HepG2 (cell line): ENCODE measurements around the gene THOC6. TPM values are rescaled to one million over a fixed set of nuclear protein-coding genes. Genes with fewer than 3 reads are reported as not detected.
A peak's percentile ranks its signal among the peaks of the same experiment; 100 is the strongest.

Experiments
- ETV6 ChIP-seq: sonication (generic); formaldehyde crosslinking; conservative IDR thresholded peaks from 2 replicates; pipeline ENCODE4 v1.4.0; 2020; ENCODE audit warnings: missing genetic modification reagents
- NCOA2 ChIP-seq: sonication (generic); formaldehyde crosslinking; IDR thresholded peaks from 2 replicates; pipeline ENCODE4 v1.8.0; 2022; ENCODE audit warnings: inconsistent platforms
- PITX1 ChIP-seq: sonication (generic); formaldehyde crosslinking; IDR thresholded peaks from 2 replicates; pipeline ENCODE4 v1.5.1; 2020; ENCODE audit warnings: mild to moderate bottlenecking, missing genetic modification reagents
- RARA ChIP-seq: IDR thresholded peaks from 2 replicates; pipeline ENCODE4 v1.6.1; 2016; ENCODE audit warnings: missing genetic modification reagents, missing compliant biosample characterization
- SOX13 ChIP-seq, 3 experiments: fragments of 450-650 bp in 1 of 3; sonication (generic) in 1 of 3; formaldehyde crosslinking in 1 of 3; IDR thresholded peaks in 2 of 3; conservative IDR thresholded peaks in 1 of 3; 2 replicates each; pipeline versions ENCODE4 v1.5.0 to v1.6.1; 2016 to 2020; ENCODE audit warnings: antibody characterized with exemption in 1 of 3, mild to moderate bottlenecking in 1 of 3, missing compliant biosample characterization in 1 of 3, missing genetic modification reagents in 1 of 3, moderate library complexity in 1 of 3
- STAG1 ChIP-seq: sonication (generic); formaldehyde crosslinking; IDR thresholded peaks from 2 replicates; pipeline ENCODE4 v1.4.0; 2020; ENCODE audit warnings: missing genetic modification reagents
- TAF15 ChIP-seq: fragments of 200-400 bp; formaldehyde crosslinking; IDR thresholded peaks from one replicate; pipeline ENCODE4 v1.6.1; 2018; ENCODE audit warnings: mild to moderate bottlenecking, low read depth, low read length; ENCODE audit not compliant: poor library complexity, severe bottlenecking
- ZFYVE20 ChIP-seq: sonication (generic); formaldehyde crosslinking; IDR thresholded peaks from 2 replicates; pipeline ENCODE4 v1.8.0; 2023; ENCODE audit warnings: low read depth, mild to moderate bottlenecking, moderate library complexity, missing genetic modification reagents, borderline replicate concordance
- ZNF10 ChIP-seq: sonication (generic); formaldehyde crosslinking; IDR thresholded peaks from 2 replicates; pipeline ENCODE4 v1.4.0; 2020; ENCODE audit warnings: mild to moderate bottlenecking, low read depth, missing genetic modification reagents, borderline replicate concordance
- ZNF383 ChIP-seq: sonication (generic); formaldehyde crosslinking; IDR thresholded peaks from 2 replicates; pipeline ENCODE4 v1.4.0; 2020; ENCODE audit warnings: missing genetic modification reagents, mild to moderate bottlenecking, borderline replicate concordance
- ZNF44 ChIP-seq: sonication (generic); formaldehyde crosslinking; IDR thresholded peaks from 2 replicates; pipeline ENCODE4 v1.5.1; 2020; ENCODE audit warnings: mild to moderate bottlenecking, missing genetic modification reagents
- ZNF446 ChIP-seq: sonication (generic); formaldehyde crosslinking; IDR thresholded peaks from 2 replicates; pipeline ENCODE4 v1.5.0; 2020; ENCODE audit warnings: mild to moderate bottlenecking, missing genetic modification reagents
- polyA plus RNA-seq, 8 experiments: library from polyadenylated mRNA; depleted of rRNA in 3 of 8; stranded (reverse) in 7 of 8; unstranded in 1 of 8; fragments of >200 nt; fragmentation: Illumina TruSeq in 4 of 8; extraction: Trizol in 4 of 8; gene quantifications; 2 replicates each; pipeline versions ENCODE4 v1.2.1 to v1.2.3, GENCODE V29; 2011 to 2016; ENCODE audit warnings: low read depth in 4 of 8, missing spikeins in 1 of 8, mixed read lengths in 1 of 8; ENCODE audit not compliant: insufficient read depth in 1 of 8
- total RNA-seq, 5 experiments: library from RNA; depleted of rRNA; stranded (reverse); fragments of >200 nt; fragmentation: Illumina TruSeq; extraction: Trizol; gene quantifications; 2 replicates each; pipeline ENCODE4 v1.2.3, GENCODE V29; 2016; ENCODE audit warnings: low read depth in 1 of 5
- TF ChIP-seq, protein P1 (sequence below): sonication (generic); formaldehyde crosslinking; IDR thresholded peaks from 2 replicates; pipeline ENCODE4 v1.8.1; 2023; ENCODE audit warnings: mild to moderate bottlenecking, missing genetic modification reagents, borderline replicate concordance
- TF ChIP-seq, protein P2 (sequence below): sonication (generic); formaldehyde crosslinking; IDR thresholded peaks from 2 replicates; pipeline ENCODE4 v1.8.1; 2023; ENCODE audit warnings: mild to moderate bottlenecking, moderate library complexity, missing genetic modification reagents
- TF ChIP-seq, protein P3 (sequence below): sonication (generic); formaldehyde crosslinking; IDR thresholded peaks from 2 replicates; pipeline ENCODE4 v1.9.0; 2022; ENCODE audit warnings: missing genetic modification reagents, mild to moderate bottlenecking, borderline replicate concordance
- TF ChIP-seq, protein P4 (sequence below): sonication (generic); formaldehyde crosslinking; IDR thresholded peaks from 2 replicates; pipeline ENCODE4 v1.4.0; 2020; ENCODE audit warnings: missing genetic modification reagents, borderline replicate concordance
- TF ChIP-seq, protein P5 (sequence below): sonication (generic); formaldehyde crosslinking; conservative IDR thresholded peaks from 2 replicates; pipeline ENCODE4 v1.8.0; 2022; ENCODE audit warnings: missing genetic modification reagents
- TF ChIP-seq, protein P6 (sequence below): fragments of 450-650 bp; IDR thresholded peaks from 2 replicates; pipeline ENCODE4 v1.6.1; 2017; ENCODE audit warnings: mild to moderate bottlenecking

Gene THOC6
- total and polyA plus RNA-seq, 2 of the 13 experiments (the other 11 are each of a cell fraction or from before 2014, with no cell fraction given) = 32.1 to 37.0 TPM

GRCh38 chr16:2981177-2981898 is 42.5 kb upstream of the THOC6 start (continued):
- TF ChIP-seq NCOA2 (peak; percentile 50; the same call in 1 of the 2 replicates), ZNF446 (CRISPR knock-in tag) (0 out of 2 replicates have a peak, but pooled peaks have one; percentile 37), RARA (peak; percentile 39), PITX1 (CRISPR knock-in tag) (peak; percentile 65), TAF15 (no peak), ETV6 (CRISPR knock-in tag) (no peak), ZNF383 (CRISPR knock-in tag) (0 out of 2 replicates have a peak, but pooled peaks have one; percentile 10), ZNF44 (CRISPR knock-in tag) (no peak), STAG1 (CRISPR knock-in tag) (no peak), ZFYVE20 (CRISPR knock-in tag) (no peak), ZNF10 (CRISPR knock-in tag) (no peak), SOX13 (IDR thresholded peaks at IDR 0.05) (0 out of 2 replicates have a peak, but pooled peaks have one; percentile 10), SOX13 (CRISPR knock-in tag; conservative IDR thresholded peaks at IDR 0.05 in 1 of 2, IDR thresholded peaks at IDR 0.05 in 1 of 2) (peak in 1 of 2 experiments; percentile 8; a peak in 1 of 4 replicates)
- TF ChIP-seq, protein P1, sequence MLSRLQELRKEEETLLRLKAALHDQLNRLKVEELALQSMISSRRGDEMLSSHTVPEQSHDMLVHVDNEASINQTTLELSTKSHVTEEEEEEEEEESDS = no peak
- TF ChIP-seq, protein P2, sequence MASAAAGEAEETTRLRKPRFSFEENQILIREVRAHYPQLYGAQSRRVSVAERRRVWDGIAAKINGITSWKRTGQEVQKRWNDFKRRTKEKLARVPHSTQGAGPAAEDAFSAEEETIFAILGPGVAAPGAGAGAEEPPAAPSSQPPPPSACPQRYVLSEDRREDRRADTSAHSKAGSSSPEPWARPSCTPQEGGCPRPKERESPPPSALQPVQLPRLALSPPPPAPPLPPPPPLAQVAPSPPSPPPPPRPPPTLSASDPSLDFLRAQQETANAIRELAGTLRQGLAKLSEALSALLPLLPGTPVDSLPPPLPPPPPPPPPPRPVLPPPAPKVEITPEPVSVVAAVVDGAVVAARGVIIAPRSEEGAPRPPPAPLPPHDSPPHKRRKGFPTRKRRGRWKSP (CRISPR knock-in tag) = 0 out of 2 replicates have a peak, but pooled peaks have one; percentile 56
- TF ChIP-seq, protein P3, sequence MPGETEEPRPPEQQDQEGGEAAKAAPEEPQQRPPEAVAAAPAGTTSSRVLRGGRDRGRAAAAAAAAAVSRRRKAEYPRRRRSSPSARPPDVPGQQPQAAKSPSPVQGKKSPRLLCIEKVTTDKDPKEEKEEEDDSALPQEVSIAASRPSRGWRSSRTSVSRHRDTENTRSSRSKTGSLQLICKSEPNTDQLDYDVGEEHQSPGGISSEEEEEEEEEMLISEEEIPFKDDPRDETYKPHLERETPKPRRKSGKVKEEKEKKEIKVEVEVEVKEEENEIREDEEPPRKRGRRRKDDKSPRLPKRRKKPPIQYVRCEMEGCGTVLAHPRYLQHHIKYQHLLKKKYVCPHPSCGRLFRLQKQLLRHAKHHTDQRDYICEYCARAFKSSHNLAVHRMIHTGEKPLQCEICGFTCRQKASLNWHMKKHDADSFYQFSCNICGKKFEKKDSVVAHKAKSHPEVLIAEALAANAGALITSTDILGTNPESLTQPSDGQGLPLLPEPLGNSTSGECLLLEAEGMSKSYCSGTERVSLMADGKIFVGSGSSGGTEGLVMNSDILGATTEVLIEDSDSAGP (CRISPR knock-in tag) = peak; percentile 45; the same call in 1 of the 2 replicates
- TF ChIP-seq, protein P4, sequence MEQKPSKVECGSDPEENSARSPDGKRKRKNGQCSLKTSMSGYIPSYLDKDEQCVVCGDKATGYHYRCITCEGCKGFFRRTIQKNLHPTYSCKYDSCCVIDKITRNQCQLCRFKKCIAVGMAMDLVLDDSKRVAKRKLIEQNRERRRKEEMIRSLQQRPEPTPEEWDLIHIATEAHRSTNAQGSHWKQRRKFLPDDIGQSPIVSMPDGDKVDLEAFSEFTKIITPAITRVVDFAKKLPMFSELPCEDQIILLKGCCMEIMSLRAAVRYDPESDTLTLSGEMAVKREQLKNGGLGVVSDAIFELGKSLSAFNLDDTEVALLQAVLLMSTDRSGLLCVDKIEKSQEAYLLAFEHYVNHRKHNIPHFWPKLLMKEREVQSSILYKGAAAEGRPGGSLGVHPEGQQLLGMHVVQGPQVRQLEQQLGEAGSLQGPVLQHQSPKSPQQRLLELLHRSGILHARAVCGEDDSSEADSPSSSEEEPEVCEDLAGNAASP (CRISPR knock-in tag) = no peak
- TF ChIP-seq, protein P5, sequence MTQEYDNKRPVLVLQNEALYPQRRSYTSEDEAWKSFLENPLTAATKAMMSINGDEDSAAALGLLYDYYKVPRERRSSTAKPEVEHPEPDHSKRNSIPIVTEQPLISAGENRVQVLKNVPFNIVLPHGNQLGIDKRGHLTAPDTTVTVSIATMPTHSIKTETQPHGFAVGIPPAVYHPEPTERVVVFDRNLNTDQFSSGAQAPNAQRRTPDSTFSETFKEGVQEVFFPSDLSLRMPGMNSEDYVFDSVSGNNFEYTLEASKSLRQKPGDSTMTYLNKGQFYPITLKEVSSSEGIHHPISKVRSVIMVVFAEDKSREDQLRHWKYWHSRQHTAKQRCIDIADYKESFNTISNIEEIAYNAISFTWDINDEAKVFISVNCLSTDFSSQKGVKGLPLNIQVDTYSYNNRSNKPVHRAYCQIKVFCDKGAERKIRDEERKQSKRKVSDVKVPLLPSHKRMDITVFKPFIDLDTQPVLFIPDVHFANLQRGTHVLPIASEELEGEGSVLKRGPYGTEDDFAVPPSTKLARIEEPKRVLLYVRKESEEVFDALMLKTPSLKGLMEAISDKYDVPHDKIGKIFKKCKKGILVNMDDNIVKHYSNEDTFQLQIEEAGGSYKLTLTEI (CRISPR knock-in tag) = no peak
- TF ChIP-seq, protein P6, sequence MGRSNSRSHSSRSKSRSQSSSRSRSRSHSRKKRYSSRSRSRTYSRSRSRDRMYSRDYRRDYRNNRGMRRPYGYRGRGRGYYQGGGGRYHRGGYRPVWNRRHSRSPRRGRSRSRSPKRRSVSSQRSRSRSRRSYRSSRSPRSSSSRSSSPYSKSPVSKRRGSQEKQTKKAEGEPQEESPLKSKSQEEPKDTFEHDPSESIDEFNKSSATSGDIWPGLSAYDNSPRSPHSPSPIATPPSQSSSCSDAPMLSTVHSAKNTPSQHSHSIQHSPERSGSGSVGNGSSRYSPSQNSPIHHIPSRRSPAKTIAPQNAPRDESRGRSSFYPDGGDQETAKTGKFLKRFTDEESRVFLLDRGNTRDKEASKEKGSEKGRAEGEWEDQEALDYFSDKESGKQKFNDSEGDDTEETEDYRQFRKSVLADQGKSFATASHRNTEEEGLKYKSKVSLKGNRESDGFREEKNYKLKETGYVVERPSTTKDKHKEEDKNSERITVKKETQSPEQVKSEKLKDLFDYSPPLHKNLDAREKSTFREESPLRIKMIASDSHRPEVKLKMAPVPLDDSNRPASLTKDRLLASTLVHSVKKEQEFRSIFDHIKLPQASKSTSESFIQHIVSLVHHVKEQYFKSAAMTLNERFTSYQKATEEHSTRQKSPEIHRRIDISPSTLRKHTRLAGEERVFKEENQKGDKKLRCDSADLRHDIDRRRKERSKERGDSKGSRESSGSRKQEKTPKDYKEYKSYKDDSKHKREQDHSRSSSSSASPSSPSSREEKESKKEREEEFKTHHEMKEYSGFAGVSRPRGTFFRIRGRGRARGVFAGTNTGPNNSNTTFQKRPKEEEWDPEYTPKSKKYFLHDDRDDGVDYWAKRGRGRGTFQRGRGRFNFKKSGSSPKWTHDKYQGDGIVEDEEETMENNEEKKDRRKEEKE = no peak
